Pancreas (tissue), 10 donors: Measurements from ENCODE around the gene AHSP. TPM values are rescaled to one million over a fixed set of nuclear protein-coding genes. Genes with fewer than 3 reads are reported as not detected.
"Not testable (repeated sequence)": the region's sequence is repeated elsewhere in the genome, so short reads cannot be mapped to it uniquely, and the experiment has no call there.

Experiments used
- ATAC-seq, 4 donors: fragments of 200-7000 bp; cut with Tn5 transposase; one replicate each; pipeline versions ENCODE4 v1.8.0 to v1.9.1; 2020; ENCODE audit warnings: mild to moderate bottlenecking in 4 of 4, moderate library complexity in 4 of 4
- DNase-seq, 6 donors: peaks; one replicate each; pipeline ENCODE4 v3.0.0-alpha.2; 2020
- FAIRE-seq: peaks from 2 replicates; lab custom pipeline; 2012; peaks lifted over from hg19 to GRCh38; lab: Jason Lieb, UNC
- H3K27ac ChIP-seq, 4 donors: fragments of 200-600 bp; sonication (generic); 1 replicate in 3 of 4; 2 replicates in 1 of 4; pipeline versions ENCODE4 v1.5.0 to v1.8.0; 2020
- H3K27me3 ChIP-seq, 4 donors: fragments of 200-600 bp; one replicate each; pipeline ENCODE4 v1.8.0; 2021
- H3K36me3 ChIP-seq, 3 donors: fragments of 200-600 bp; sonication (generic) in 1 of 3; one replicate each; pipeline versions ENCODE4 v1.5.0 to v1.8.0; 2020 to 2021
- H3K4me1 ChIP-seq, 3 donors: fragments of 200-600 bp; one replicate each; pipeline ENCODE4 v1.8.0; 2021
- H3K4me3 ChIP-seq, 4 donors: fragments of 200-600 bp; sonication (generic) in 2 of 4; one replicate each; pipeline versions ENCODE4 v1.5.0 to v1.8.0; 2020 to 2021
- H3K9me3 ChIP-seq, 4 donors: fragments of 200-600 bp; one replicate each; pipeline ENCODE4 v1.8.0; 2021
- WGBS, 2 donors: extraction: QIAGEN DNeasy Blood & Tissue Kit; methylation state at CpG; one replicate each; pipeline ENCODE4 v1.1.7; 2013; 5-methylcytosine and 5-hydroxymethylcytosine counted together
- intact Hi-C, 3 donors: fragments of 100-400 bp; cut with DNase I; formaldehyde crosslinking; loops; one replicate each; pipeline versions ENCODE4 v1.11.1 to v1.14.2; 2022
- polyA plus RNA-seq, 2 donors: library from polyadenylated mRNA; stranded (reverse); fragments of 200-250 nt; gene quantifications; one replicate each; pipeline ENCODE4 v1.2.3, GENCODE V29; 2013
- total RNA-seq, 6 donors: library from RNA; stranded (reverse); fragmentation: NEBNext Ultra II Directional in 4 of 6; extraction: Animal tissue kit (Norgen Biotek cat#: 25700) in 4 of 6; gene quantifications; one replicate each; pipeline versions ENCODE4 v1.2.1 to v1.2.4, GENCODE V29; 2021 to 2023
- TF ChIP-seq, protein P1 (sequence below), 4 donors: fragments of 200-600 bp; sonication (generic) in 3 of 4; IDR thresholded peaks; one replicate each; pipeline versions ENCODE4 v1.5.0 to v1.8.0; 2021; ENCODE audit warnings: antibody characterized with exemption in 4 of 4
- donor health status: healthy with polysubstance abuse.
- donor health status: DM: no; HTN: no; CAD: no; lungs with moderate emphysema.
- donor health status: DM: no; HTN: no; CAD: no.
- donor health status: control.
- donor health status: control.
- donor health status: Bipolar disorder and iron deficiency.
- donor health status: DM: yes; HTN: yes; CAD: no.
- donor health status: DM: no; HTN: no; CAD: no.
- donor health status: DM: no; HTN: no; CAD: no.
- donor health status: DM: yes; HTN: yes; CAD: no.

The AHSP gene
- total and polyA plus RNA-seq, 8 donors: not detected

DNA sequence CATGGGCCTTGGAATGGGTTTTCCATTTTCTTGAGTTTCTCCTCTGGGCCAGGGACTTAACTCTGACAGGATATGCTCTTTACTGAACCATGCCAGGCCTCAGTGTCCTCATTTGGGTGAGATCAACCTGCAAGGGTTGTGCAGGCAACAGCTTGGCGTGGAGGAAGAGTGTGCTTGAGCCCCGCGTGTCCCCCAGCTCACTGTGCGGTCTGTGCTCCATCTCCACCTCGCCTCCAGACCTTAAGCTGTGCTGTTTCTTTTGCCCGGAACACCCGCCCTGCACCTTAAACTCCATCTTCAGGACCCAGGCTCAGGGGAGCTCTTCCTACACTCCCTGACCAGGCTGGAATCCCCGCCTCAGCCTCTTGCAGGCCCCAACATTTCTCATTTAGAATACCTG, 29.2 kb upstream of the AHSP start:
- Histone ChIP-seq H3K4me3 (no peak overlapping the region), H3K27ac (no peak overlapping the region), H3K27me3 (no peaks in the 10 kb centered on the region), H3K4me1 (no peaks in the 10 kb centered on the region), H3K9me3 (no peaks in the 10 kb centered on the region), H3K36me3 (peaks cover 1 to 35% (median 4%) of the 10 kb centered on the region in 3 donors)
- 96 to 97% methylated on average over 8 of the region's 8 CpGs for WGBS, 2 donors
- intact Hi-C loops: no loop called here
- TF ChIP-seq, protein P1, sequence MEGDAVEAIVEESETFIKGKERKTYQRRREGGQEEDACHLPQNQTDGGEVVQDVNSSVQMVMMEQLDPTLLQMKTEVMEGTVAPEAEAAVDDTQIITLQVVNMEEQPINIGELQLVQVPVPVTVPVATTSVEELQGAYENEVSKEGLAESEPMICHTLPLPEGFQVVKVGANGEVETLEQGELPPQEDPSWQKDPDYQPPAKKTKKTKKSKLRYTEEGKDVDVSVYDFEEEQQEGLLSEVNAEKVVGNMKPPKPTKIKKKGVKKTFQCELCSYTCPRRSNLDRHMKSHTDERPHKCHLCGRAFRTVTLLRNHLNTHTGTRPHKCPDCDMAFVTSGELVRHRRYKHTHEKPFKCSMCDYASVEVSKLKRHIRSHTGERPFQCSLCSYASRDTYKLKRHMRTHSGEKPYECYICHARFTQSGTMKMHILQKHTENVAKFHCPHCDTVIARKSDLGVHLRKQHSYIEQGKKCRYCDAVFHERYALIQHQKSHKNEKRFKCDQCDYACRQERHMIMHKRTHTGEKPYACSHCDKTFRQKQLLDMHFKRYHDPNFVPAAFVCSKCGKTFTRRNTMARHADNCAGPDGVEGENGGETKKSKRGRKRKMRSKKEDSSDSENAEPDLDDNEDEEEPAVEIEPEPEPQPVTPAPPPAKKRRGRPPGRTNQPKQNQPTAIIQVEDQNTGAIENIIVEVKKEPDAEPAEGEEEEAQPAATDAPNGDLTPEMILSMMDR (IDR thresholded peaks at IDR 0.05): no peak
- FAIRE-seq: no peak
- ATAC-seq: no peak
- DNase-seq: no peak

DNA sequence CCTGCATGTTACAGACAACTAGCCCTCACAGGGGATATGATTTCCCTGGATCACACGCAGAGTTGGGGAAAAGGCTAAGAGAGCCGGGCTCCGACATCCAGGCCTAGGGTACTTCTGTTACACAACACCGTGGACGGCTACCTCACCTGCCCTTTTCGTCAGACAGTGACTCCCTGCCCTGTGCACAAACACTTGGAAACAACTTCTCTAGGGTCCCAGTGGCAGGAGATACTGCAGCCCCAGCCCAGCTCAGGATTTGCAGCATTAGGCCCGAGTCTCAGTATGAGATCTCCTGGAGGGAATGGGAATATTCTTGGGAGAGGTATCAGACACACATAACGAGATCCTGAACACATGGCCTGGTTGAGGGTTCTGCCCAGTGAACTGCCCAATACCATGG, 27.8 kb upstream of the AHSP start:
- 91 to 95% methylated on average over 8 of the region's 8 CpGs for WGBS, 2 donors
- H3K36me3 ChIP-seq: peaks cover 0 to 32% (median 4%) of the 10 kb centered on the region in 3 donors

DNA sequence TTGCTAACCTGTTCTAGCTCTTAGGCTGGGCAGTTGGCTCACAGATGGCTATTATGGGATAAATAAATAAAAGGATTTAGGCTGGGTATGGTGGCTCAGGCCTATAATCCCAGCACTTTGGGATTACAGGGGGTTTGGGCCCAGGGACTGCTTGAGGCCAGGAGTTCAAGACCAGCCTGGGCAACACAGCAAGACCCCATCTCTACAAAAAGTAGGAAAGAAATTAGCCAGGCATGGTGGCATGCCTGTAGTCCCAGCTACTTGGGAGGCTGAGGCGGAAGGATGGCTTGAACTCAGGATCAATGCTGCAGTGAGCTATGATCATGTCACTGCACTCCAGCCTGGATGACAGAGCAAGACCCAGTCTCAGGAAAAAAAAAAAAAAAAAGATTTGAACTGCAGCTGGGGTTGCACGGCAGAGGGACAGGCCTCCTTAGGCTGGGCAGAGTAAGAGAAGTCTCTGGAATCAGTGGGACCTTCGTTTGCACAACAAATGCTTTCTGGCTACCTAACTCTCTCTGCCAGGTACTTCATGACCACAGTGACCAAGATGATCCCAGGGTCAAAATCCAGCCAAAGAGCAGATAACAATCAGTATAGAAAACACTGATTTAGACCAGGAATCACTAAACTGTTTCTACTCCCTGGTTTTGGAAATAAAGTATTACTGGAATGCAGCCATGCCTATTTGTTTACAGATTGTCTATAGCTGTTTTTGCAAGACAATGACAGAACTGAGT, 26.3 kb upstream of the AHSP start:
- intact Hi-C loops: no loop called here
- peaks cover 0 to 9% (median 0%) of the 10 kb centered on the region in 3 donors for H3K4me1 ChIP-seq
- no peak for FAIRE-seq
- TF ChIP-seq, protein P1 (IDR thresholded peaks at IDR 0.05): no peak
- peaks cover 0 to 22% (median 0%) of the 10 kb centered on the region in 3 donors for H3K36me3 ChIP-seq
- H3K27ac ChIP-seq: no peak overlapping the region
- no peak overlapping the region for H3K4me3 ChIP-seq
- no peak for DNase-seq
- no peaks in the 10 kb centered on the region for H3K9me3 ChIP-seq
- WGBS, 2 donors: 77 to 83% methylated on average over 3 of the region's 3 CpGs
- no peak for ATAC-seq
- H3K27me3 ChIP-seq: no peaks in the 10 kb centered on the region

More for the DNA sequence above, 27.8 kb upstream of the AHSP start:
- ATAC-seq (no peak), DNase-seq (no peak), FAIRE-seq (no peak)
- no peak overlapping the region for H3K27ac ChIP-seq
- no peaks in the 10 kb centered on the region for H3K27me3 ChIP-seq
- H3K4me3 ChIP-seq: no peak overlapping the region
- TF ChIP-seq, protein P1 (IDR thresholded peaks at IDR 0.05): no peak
- intact Hi-C loops: no loop called here
- H3K9me3 ChIP-seq: no peaks in the 10 kb centered on the region
- no peaks in the 10 kb centered on the region for H3K4me1 ChIP-seq

DNA sequence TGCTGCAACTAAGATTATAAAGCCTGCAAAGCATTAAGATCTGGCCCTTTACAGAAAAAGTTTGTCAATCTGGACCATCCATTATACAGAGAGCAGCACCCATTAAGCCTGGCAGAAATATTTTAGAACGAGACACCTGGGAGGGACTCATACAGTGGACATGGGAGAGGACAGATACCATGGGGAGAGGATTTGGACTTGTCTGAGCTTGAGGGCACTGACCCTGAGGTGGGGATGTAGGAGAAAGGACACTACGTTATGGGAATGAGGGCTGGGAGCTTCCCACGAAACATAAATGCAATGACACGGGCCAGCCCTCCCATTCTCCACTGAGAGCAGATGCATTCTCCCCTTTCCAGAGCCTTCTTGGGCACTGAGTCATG, 25.7 kb upstream of the AHSP start:
- 83 to 86% methylated on average over 4 of the region's 4 CpGs for WGBS, 2 donors
- DNase-seq (no peak), ATAC-seq (no peak), FAIRE-seq (no peak)
- intact Hi-C loops: no loop called here
- Histone ChIP-seq H3K9me3 (no peaks in the 10 kb centered on the region), H3K4me1 (peaks cover 0 to 15% (median 4%) of the 10 kb centered on the region in 3 donors), H3K36me3 (peaks cover 0 to 17% (median 0%) of the 10 kb centered on the region in 3 donors), H3K4me3 (no peak overlapping the region), H3K27me3 (no peaks in the 10 kb centered on the region), H3K27ac (no peak overlapping the region)
- TF ChIP-seq, protein P1 (IDR thresholded peaks at IDR 0.05): no peak

DNA sequence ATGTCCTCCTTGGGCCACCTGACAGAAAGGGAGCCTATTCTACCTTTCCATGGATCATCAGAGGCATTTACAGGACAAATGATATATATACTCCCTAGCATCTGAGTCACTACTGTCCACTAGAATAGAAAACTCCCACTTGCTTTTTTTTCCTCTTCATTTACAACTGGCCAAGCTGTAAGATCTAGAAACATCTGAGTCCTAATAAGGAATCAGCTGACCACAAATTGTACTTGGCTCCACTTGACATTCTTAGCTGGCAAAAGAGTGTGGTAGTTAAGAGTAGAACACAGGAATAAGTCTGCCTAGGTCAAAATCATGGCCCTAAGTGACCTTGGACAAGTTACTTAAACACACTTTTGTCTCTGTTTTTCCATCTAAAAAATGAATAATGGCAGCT, 24.7 kb upstream of the AHSP start:
- Histone ChIP-seq H3K9me3 (no peaks in the 10 kb centered on the region), H3K36me3 (peaks cover 0 to 11% (median 0%) of the 10 kb centered on the region in 3 donors), H3K4me1 (peaks cover 0 to 17% (median 7%) of the 10 kb centered on the region in 3 donors), H3K27ac (no peak overlapping the region), H3K4me3 (no peak overlapping the region), H3K27me3 (no peaks in the 10 kb centered on the region)
- intact Hi-C loops: no loop called here
- ATAC-seq: no peak
- DNase-seq: no peak
- TF ChIP-seq, protein P1 (IDR thresholded peaks at IDR 0.05): no peak
- no peak for FAIRE-seq

DNA sequence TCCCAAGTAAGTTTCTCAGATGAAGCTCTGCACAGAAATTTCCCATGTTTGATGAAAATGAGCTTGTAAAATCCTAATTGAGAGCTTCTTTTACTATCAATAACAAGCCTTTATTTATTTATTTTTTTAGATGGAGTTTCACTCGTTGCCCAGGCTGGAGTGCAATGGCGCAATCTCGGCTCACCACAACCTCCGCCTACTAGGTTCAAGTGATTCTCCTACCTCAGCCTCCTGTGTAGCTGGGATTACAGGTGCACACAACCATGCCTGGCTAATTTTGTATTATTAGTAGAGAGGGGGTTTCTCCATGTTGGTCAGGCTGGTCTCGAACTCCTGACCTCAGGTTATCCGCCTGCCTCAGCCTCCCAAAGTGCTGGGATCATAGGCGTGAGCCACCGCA, 24.1 kb upstream of the AHSP start:
- H3K36me3 ChIP-seq, H3K9me3 ChIP-seq, H3K27ac ChIP-seq, ATAC-seq, FAIRE-seq, DNase-seq, H3K27me3 ChIP-seq, intact Hi-C loops, H3K4me3 ChIP-seq: not testable (repeated sequence)
- 90 to 94% methylated on average over 8 of the region's 8 CpGs for WGBS, 2 donors
- H3K4me1 ChIP-seq: peaks cover 0 to 17% (median 7%) of the 10 kb centered on the region in 3 donors
